ENCODE measurements around the gene RPLP1. TPM values are rescaled to one million over a fixed set of nuclear protein-coding genes. Genes with fewer than 3 reads are reported as not detected.

Gene RPLP1
- total RNA-seq, 3 donors from 2014 or later, result 1,139 to 1,221 (median 1,218) TPM

DNA sequence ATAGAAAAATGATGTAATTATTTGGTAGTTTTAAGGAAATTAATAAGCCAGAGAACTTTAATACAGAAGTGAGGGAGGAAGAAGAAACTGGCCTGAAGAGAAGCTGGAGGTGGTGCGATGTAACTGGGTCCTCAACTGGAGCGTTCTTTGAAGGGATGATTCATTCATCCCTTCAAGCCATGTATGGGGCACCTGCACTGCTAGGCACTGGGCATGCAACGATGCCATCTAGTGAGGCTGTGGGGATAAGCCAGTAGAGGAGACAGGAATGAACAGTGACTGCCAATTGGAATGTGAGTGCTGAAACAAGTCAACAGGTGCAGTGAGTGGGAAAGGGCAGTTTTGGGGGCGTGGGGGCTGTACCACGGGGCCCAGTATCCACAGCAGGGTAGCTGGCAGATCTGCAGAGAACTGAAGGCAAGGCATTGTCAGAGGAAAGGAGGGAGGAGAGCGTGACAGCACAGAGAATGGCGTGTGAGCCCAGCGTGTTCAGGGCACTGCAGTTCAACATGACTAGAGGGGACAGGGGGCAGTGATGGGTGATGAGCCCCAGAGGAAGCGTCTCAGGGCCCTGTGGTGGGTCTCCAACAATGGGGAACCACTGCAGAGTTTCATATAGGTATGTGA lies 42.3 kb upstream of the RPLP1 start:
- H3K36me3 ChIP-seq (ENCODE audit: low read depth), result no peaks in the 10 kb centered on the region
- ATAC-seq (no peak), DNase-seq (no peak)
- no peak overlapping the region for H3K4me3 ChIP-seq
- intact Hi-C loops (cut with DNase I, micrococcal nuclease), result no loop called here
- no peaks in the 10 kb centered on the region for H3K9me3 ChIP-seq
- TF ChIP-seq, protein P1, sequence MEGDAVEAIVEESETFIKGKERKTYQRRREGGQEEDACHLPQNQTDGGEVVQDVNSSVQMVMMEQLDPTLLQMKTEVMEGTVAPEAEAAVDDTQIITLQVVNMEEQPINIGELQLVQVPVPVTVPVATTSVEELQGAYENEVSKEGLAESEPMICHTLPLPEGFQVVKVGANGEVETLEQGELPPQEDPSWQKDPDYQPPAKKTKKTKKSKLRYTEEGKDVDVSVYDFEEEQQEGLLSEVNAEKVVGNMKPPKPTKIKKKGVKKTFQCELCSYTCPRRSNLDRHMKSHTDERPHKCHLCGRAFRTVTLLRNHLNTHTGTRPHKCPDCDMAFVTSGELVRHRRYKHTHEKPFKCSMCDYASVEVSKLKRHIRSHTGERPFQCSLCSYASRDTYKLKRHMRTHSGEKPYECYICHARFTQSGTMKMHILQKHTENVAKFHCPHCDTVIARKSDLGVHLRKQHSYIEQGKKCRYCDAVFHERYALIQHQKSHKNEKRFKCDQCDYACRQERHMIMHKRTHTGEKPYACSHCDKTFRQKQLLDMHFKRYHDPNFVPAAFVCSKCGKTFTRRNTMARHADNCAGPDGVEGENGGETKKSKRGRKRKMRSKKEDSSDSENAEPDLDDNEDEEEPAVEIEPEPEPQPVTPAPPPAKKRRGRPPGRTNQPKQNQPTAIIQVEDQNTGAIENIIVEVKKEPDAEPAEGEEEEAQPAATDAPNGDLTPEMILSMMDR (IDR thresholded peaks at IDR 0.05), result no peak
- H3K4me1 ChIP-seq (ENCODE audit: low read depth), result peaks cover 5% of the 10 kb centered on the region

GRCh38 chr15:69412274-69412673 lies 40.3 kb upstream of the RPLP1 start:
- H3K4me3 ChIP-seq, result no peak overlapping the region
- no peak for DNase-seq
- TF ChIP-seq, protein P1 (IDR thresholded peaks at IDR 0.05), result no peak
- intact Hi-C loops (cut with DNase I, micrococcal nuclease), result no loop called here
- peaks cover 5% of the 10 kb centered on the region for H3K4me1 ChIP-seq (ENCODE audit: low read depth)
- ATAC-seq, result no peak
- H3K9me3 ChIP-seq, result no peaks in the 10 kb centered on the region
- no peaks in the 10 kb centered on the region for H3K36me3 ChIP-seq (ENCODE audit: low read depth)

- TF ChIP-seq, protein P1 (IDR thresholded peaks at IDR 0.05), result no peak
- DNase-seq (no peak), ATAC-seq (no peak)
- Histone ChIP-seq H3K36me3 (ENCODE audit: low read depth) (no peaks in the 10 kb centered on the region), H3K4me1 (ENCODE audit: low read depth) (peaks cover 5% of the 10 kb centered on the region), H3K4me3 (no peak overlapping the region), H3K9me3 (no peaks in the 10 kb centered on the region)
- intact Hi-C loops (cut with DNase I, micrococcal nuclease), result no loop called here
Observed at GRCh38 chr15:69412701-69413100, 39.9 kb upstream of the RPLP1 start.

DNA sequence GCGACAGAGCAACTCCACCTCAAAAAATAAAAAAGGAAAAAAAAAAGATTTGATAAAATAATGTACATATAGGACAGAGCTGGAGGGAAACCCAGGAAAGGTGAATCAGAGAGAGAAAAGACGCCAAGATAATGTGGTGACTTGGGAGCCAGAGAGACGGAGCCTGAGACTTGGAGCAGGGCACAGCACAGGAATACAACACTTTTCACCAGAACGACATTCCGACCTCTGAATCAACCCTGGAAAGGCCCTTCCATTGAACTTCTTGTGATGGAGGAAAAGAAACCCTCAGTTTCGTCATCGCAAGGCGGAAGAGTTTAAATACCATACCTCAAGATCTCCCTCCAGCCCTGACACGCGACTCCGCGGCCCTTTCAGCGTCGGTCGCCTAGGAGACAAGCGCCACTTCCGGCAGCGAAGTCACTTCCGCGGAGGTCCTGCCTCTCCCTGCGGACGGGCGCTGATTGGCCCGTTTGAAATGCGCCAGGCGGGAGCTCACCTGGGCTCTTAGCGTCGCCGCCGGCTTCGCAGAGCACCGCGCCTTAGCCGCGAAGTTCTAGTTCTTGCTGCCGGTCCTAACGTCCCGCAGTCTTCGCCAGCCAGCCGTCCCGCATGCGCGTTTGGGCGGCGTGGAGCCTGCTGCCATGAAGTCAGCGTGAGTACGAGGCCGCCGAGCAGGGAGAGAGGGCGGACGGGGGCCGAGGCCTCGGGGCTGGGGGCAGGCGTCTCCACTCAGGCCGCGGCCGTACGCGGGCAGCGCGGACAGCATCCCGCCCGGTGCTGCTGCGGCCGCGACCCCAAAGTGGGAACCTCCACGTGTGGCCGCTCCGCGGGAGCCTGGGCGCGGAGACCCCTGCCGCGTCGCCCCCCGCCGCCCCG lies 38.6 kb upstream of the RPLP1 start, which contains the start of gene KIF23:
KIF23 (plus strand) TSS at position 528 of the 879 bp plus-strand sequence; CDS start at position 645, 117 bp downstream.
- Histone ChIP-seq H3K36me3 (ENCODE audit: low read depth) (no peaks in the 10 kb centered on the region), H3K9me3 (no peaks in the 10 kb centered on the region), H3K4me1 (ENCODE audit: low read depth) (peaks cover 5% of the 10 kb centered on the region), H3K4me3 (peak within 1 kb of the TSS; percentile 61)
- ATAC-seq (peak; percentile 99), DNase-seq (peak; percentile 96 to 97 (median 96))
- TF ChIP-seq, protein P1 (IDR thresholded peaks at IDR 0.05), result no peak
- intact Hi-C loops (cut with DNase I, micrococcal nuclease), result no loop called here

- H3K4me1 ChIP-seq (ENCODE audit: low read depth), result peaks cover 5% of the 10 kb centered on the region
- TF ChIP-seq, protein P1 (IDR thresholded peaks at IDR 0.05), result no peak
- H3K36me3 ChIP-seq (ENCODE audit: low read depth), result no peaks in the 10 kb centered on the region
- peak; percentile 57 for ATAC-seq
- no peaks in the 10 kb centered on the region for H3K9me3 ChIP-seq
- intact Hi-C loops (cut with DNase I, micrococcal nuclease), result no loop called here
- peak overlapping the region; percentile 61 for H3K4me3 ChIP-seq
- DNase-seq, result peak; percentile 17 to 54 (median 46)
Observed at GRCh38 chr15:69414701-69415167, 37.9 kb upstream of the RPLP1 start.
